ENCODE results near the gene SSB. TPM values are rescaled to one million over a fixed set of nuclear protein-coding genes. Genes with fewer than 3 reads are reported as not detected.

Gene SSB
- total RNA-seq, 2 experiments from 2014 or later, result 109 to 114 TPM

- no peak for TF ChIP-seq CTCF (IDR thresholded peaks at IDR 0.05)
- no peak for ATAC-seq
- intact Hi-C loops (cut with micrococcal nuclease), result no loop called here
- ChIA-PET CTCF (no interaction called here), POLR2A (no interaction called here)
- no peak overlapping the region for H3K4me3 Mint-ChIP-seq
- no peaks in the 10 kb centered on the region for H3K9me3 Mint-ChIP-seq
- H3K27me3 Mint-ChIP-seq, result no peaks in the 10 kb centered on the region
- H3K27ac Mint-ChIP-seq, result no peak overlapping the region
- DNase-seq, result no peak
- no peaks in the 10 kb centered on the region for H3K4me1 Mint-ChIP-seq (ENCODE audit: low read depth)
- no peaks in the 10 kb centered on the region for H3K36me3 Mint-ChIP-seq (ENCODE audit: low read depth)
These were observed 17.2 kb upstream of the SSB start for GRCh38 chr2:169781249-169782013.

GRCh38 chr2:169782513-169782912 is 16.2 kb upstream of the SSB start:
- no peaks in the 10 kb centered on the region for H3K9me3 Mint-ChIP-seq
- H3K27ac Mint-ChIP-seq, result no peak overlapping the region
- intact Hi-C loops (cut with micrococcal nuclease), result no loop called here
- TF ChIP-seq CTCF (IDR thresholded peaks at IDR 0.05), result no peak
- ChIA-PET POLR2A (interaction anchor here (0.6 kb wide), 1 partner anchor 36 kb away, joined by 3 read pairs; no protein-coding TSS in a partner anchor), CTCF (no interaction called here)
- no peak overlapping the region for H3K4me3 Mint-ChIP-seq
- H3K27me3 Mint-ChIP-seq, result no peaks in the 10 kb centered on the region
- DNase-seq (no peak), ATAC-seq (no peak)
- no peaks in the 10 kb centered on the region for H3K4me1 Mint-ChIP-seq (ENCODE audit: low read depth)
- no peaks in the 10 kb centered on the region for H3K36me3 Mint-ChIP-seq (ENCODE audit: low read depth)

GRCh38 chr2:169790581-169790980 is 8.1 kb upstream of the SSB start:
- CTCF ChIA-PET, result interaction anchor here (0.8 to 1.2 kb wide), 2 partner anchors 99 to 176 kb away, joined by 3 read pairs; no protein-coding TSS in a partner anchor
- ATAC-seq (no peak), DNase-seq (no peak)
- peaks cover 7% of the 10 kb centered on the region for H3K4me1 Mint-ChIP-seq (ENCODE audit: low read depth)
- H3K27me3 Mint-ChIP-seq, result peaks cover 19% of the 10 kb centered on the region
- no peak overlapping the region for H3K4me3 Mint-ChIP-seq
- no peaks in the 10 kb centered on the region for H3K36me3 Mint-ChIP-seq (ENCODE audit: low read depth)
- no peak for TF ChIP-seq CTCF (IDR thresholded peaks at IDR 0.05)
- H3K9me3 Mint-ChIP-seq, result no peaks in the 10 kb centered on the region
- H3K27ac Mint-ChIP-seq, result no peak overlapping the region
- POLR2A ChIA-PET, result no interaction called here
- intact Hi-C loops (cut with micrococcal nuclease), result no loop called here

- Mint-ChIP-seq H3K36me3 (ENCODE audit: low read depth) (no peaks in the 10 kb centered on the region), H3K4me1 (ENCODE audit: low read depth) (peaks cover 11% of the 10 kb centered on the region), H3K27me3 (no peaks in the 10 kb centered on the region), H3K9me3 (no peaks in the 10 kb centered on the region), H3K4me3 (no peak overlapping the region), H3K27ac (no peak overlapping the region)
- ChIA-PET CTCF (interaction anchor here (0.9 to 1.2 kb wide), 2 partner anchors 33 to 102 kb away, joined by 3 to 4 read pairs; no protein-coding TSS in a partner anchor), POLR2A (interaction anchor here (0.6 kb wide), 1 partner anchor 97 kb away, joined by 3 read pairs; no protein-coding TSS in a partner anchor)
- no peak for TF ChIP-seq CTCF (IDR thresholded peaks at IDR 0.05)
- no peak for DNase-seq
- intact Hi-C loops (cut with micrococcal nuclease), result no loop called here
- ATAC-seq, result no peak
These were observed 3.5 kb upstream of the SSB start for GRCh38 chr2:169795181-169795580.

GRCh38 chr2:169796441-169796840 is 2.2 kb upstream of the SSB start:
- CTCF ChIA-PET, result no interaction called here
- DNase-seq, result no peak

More at GRCh38 chr2:169796441-169796840, 2.2 kb upstream of the SSB start:
- H3K27me3 Mint-ChIP-seq, result no peaks in the 10 kb centered on the region
- peaks cover 6% of the 10 kb centered on the region for H3K36me3 Mint-ChIP-seq (ENCODE audit: low read depth)
- TF ChIP-seq CTCF (IDR thresholded peaks at IDR 0.05), result no peak
- ATAC-seq, result no peak
- H3K4me1 Mint-ChIP-seq (ENCODE audit: low read depth), result peaks cover 19% of the 10 kb centered on the region
- H3K27ac Mint-ChIP-seq, result no peak overlapping the region
- no peaks in the 10 kb centered on the region for H3K9me3 Mint-ChIP-seq
- intact Hi-C loops (cut with micrococcal nuclease), result no loop called here
- H3K4me3 Mint-ChIP-seq, result no peak overlapping the region
- POLR2A ChIA-PET, result no interaction called here

Measured in activated CD8-positive, alpha-beta T cell treated with anti-CD3 and anti-CD28 coated beads for 36 hours (primary cell).